Activated CD8-positive, alpha-beta memory T cell treated with anti-CD3 and anti-CD28 coated beads, Interleukin-2, amount 50 U/mL, for 48 hours (primary cell): ENCODE results near the gene PEX12.
"Not testable (repeated sequence)": the region's sequence is repeated elsewhere in the genome, so short reads cannot be mapped to it uniquely, and the experiment has no call there.

ENCODE experiments used
- DNase-seq: peaks from one replicate; pipeline ENCODE4 v3.0.0-alpha.2; 2020

The PEX12 gene

GRCh38 chr17:35575759-35576158 lies 2.6 kb downstream of the PEX12 start:
- DNase-seq = no peak

GRCh38 chr17:35569405-35569804 lies 9.0 kb downstream of the PEX12 start:
- no peak for DNase-seq

- DNase-seq = peak; percentile 64
Observed at GRCh38 chr17:35568561-35568960, 9.8 kb downstream of the PEX12 start.

GRCh38 chr17:35566968-35567367 lies 11.4 kb downstream of the PEX12 start:
- DNase-seq = no peak

- DNase-seq = not testable (repeated sequence)
Observed at GRCh38 chr17:35563181-35563580, 15.2 kb downstream of the PEX12 start.

- no peak for DNase-seq
Observed at GRCh38 chr17:35560703-35561102, 17.7 kb downstream of the PEX12 start, which contains the start of gene SLFN14. Gene SLFN14, minus strand, starts transcription at chr17:35560819. Its CDS starts 2,757 bp downstream, at chr17:35558062.

- no peak for DNase-seq
Observed at GRCh38 chr17:35559495-35560210, 18.7 kb downstream of the PEX12 start.

- DNase-seq = no peak
Observed at GRCh38 chr17:35557353-35557752, 21.0 kb downstream of the PEX12 start.

GRCh38 chr17:35555691-35556090 lies 22.7 kb downstream of the PEX12 start:
- no peak for DNase-seq

GRCh38 chr17:35554668-35555067 lies 23.7 kb downstream of the PEX12 start:
- no peak for DNase-seq

- no peak for DNase-seq
Observed at GRCh38 chr17:35553310-35553709, 25.1 kb downstream of the PEX12 start.

GRCh38 chr17:35548978-35549377 lies 29.4 kb downstream of the PEX12 start:
- no peak for DNase-seq

GRCh38 chr17:35548208-35548810 lies 30.1 kb downstream of the PEX12 start:
- no peak for DNase-seq

GRCh38 chr17:35546487-35546886 lies 31.9 kb downstream of the PEX12 start:
- DNase-seq = no peak

GRCh38 chr17:35545150-35545549 lies 33.2 kb downstream of the PEX12 start:
- no peak for DNase-seq

GRCh38 chr17:35543856-35544255 lies 34.5 kb downstream of the PEX12 start:
- DNase-seq = no peak

GRCh38 chr17:35542990-35543389 lies 35.4 kb downstream of the PEX12 start:
- no peak for DNase-seq

GRCh38 chr17:35541434-35541833 lies 36.9 kb downstream of the PEX12 start:
- DNase-seq = no peak

- peak; percentile 65 for DNase-seq
Observed at GRCh38 chr17:35540589-35541404, 37.6 kb downstream of the PEX12 start.

GRCh38 chr17:35539659-35540026 lies 38.7 kb downstream of the PEX12 start:
- DNase-seq = no peak

GRCh38 chr17:35537601-35538141 lies 40.7 kb downstream of the PEX12 start, which contains the start of gene SLFN12L:
Gene SLFN12L, minus strand, starts transcription at chr17:35537678. Its CDS starts 15,314 bp downstream, at chr17:35522364.
- no peak for DNase-seq

GRCh38 chr17:35536664-35537171 lies 41.7 kb downstream of the PEX12 start:
- DNase-seq = no peak

GRCh38 chr17:35535406-35535805 lies 43.0 kb downstream of the PEX12 start:
- not testable (repeated sequence) for DNase-seq
